ENCODE data around the gene TANC1.

TANC1 gene

GRCh38 chr2:158968396-158969161 is at the start of gene TANC1:
TSS of gene TANC1 (plus strand) at chr2:158968640. CDS start at chr2:159065911, 97,271 bp downstream.
- peak; percentile 45 to 53 for DNase-seq

- no peak for DNase-seq
Observed at GRCh38 chr2:158921599-158922408, 46.6 kb upstream of the TANC1 start.

- DNase-seq = no peak
Observed at GRCh38 chr2:158922601-158923000, 45.8 kb upstream of the TANC1 start.

- no peak for DNase-seq
Observed at GRCh38 chr2:158923180-158923594, 45.3 kb upstream of the TANC1 start.

GRCh38 chr2:158923641-158924040 is 44.8 kb upstream of the TANC1 start:
- no peak for DNase-seq

GRCh38 chr2:158926478-158926948 is 41.9 kb upstream of the TANC1 start:
- DNase-seq = no peak

GRCh38 chr2:158928515-158928914 is 39.9 kb upstream of the TANC1 start:
- no peak for DNase-seq

- no peak for DNase-seq
Observed at GRCh38 chr2:158928965-158929364, 39.5 kb upstream of the TANC1 start.

- DNase-seq = no peak
Observed at GRCh38 chr2:158931572-158931971, 36.9 kb upstream of the TANC1 start.

GRCh38 chr2:158932131-158932645 is 36.3 kb upstream of the TANC1 start:
- DNase-seq = no peak

- DNase-seq = no peak
Observed at GRCh38 chr2:158934170-158934569, 34.3 kb upstream of the TANC1 start.

- no peak for DNase-seq
Observed at GRCh38 chr2:158935617-158936016, 32.8 kb upstream of the TANC1 start.

- DNase-seq = no peak
Observed at GRCh38 chr2:158936978-158937377, 31.5 kb upstream of the TANC1 start.

- no peak for DNase-seq
Observed at GRCh38 chr2:158940356-158940755, 28.1 kb upstream of the TANC1 start.

GRCh38 chr2:158943973-158944372 is 24.5 kb upstream of the TANC1 start:
- no peak for DNase-seq

- DNase-seq = no peak
Observed at GRCh38 chr2:158948964-158949699, 19.3 kb upstream of the TANC1 start.

GRCh38 chr2:158953454-158953853 is 15.0 kb upstream of the TANC1 start:
- no peak for DNase-seq

GRCh38 chr2:158953926-158954763 is 14.3 kb upstream of the TANC1 start:
- no peak for DNase-seq

GRCh38 chr2:158955842-158956365 is 12.5 kb upstream of the TANC1 start:
- DNase-seq = no peak

GRCh38 chr2:158958365-158958764 is 10.1 kb upstream of the TANC1 start:
- DNase-seq = no peak

GRCh38 chr2:158960193-158960592 is 8.2 kb upstream of the TANC1 start:
- DNase-seq = no peak

- DNase-seq = no peak
Observed at GRCh38 chr2:158962074-158962473, 6.4 kb upstream of the TANC1 start.

Measured in CD4-positive, alpha-beta T cell treated with Interleukin-1 beta for 1 hour (primary cell).